ENCODE data around the gene RET. TPM values are rescaled to one million over a fixed set of nuclear protein-coding genes. Genes with fewer than 3 reads are reported as not detected.

The RET gene
- total RNA-seq, 3 donors from 2014 or later (not counting 1 experiment from before 2014, with no cell fraction given), result 0.16 TPM; not detected in 2

GRCh38 chr10:43038783-43039623 lies 37.9 kb upstream of the RET start:
- Histone ChIP-seq H3K9me3 (ENCODE audit: control insufficient read depth, insufficient read depth, low read length) (no peaks in the 10 kb centered on the region), H3K4me3 (ENCODE audit: low read length) (no peak overlapping the region), H3K36me3 (ENCODE audit: control insufficient read depth, insufficient read depth, low read length) (no peaks in the 10 kb centered on the region), H3K4me1 (ENCODE audit: control insufficient read depth, insufficient read depth, low read length) (no peaks in the 10 kb centered on the region), H3K27ac (ENCODE audit: low read length) (no peak overlapping the region), H3K27me3 (ENCODE audit: control insufficient read depth, insufficient read depth, low read length) (no peaks in the 10 kb centered on the region)
- Mint-ChIP-seq H3K9me3 (peaks cover 0 to 2% of the 10 kb centered on the region in 2 donors), H3K36me3 (no peaks in the 10 kb centered on the region), H3K4me3 (no peak overlapping the region), H3K27me3 (ENCODE audit: low read depth in 2 of 2) (peaks cover 8 to 10% of the 10 kb centered on the region in 2 donors), H3K27ac (no peak overlapping the region), H3K4me1 (no peaks in the 10 kb centered on the region)
- ATAC-seq (no peak), DNase-seq (no peak)
- 88% methylated on average over 13 of the region's 15 CpGs for WGBS (ENCODE audit: insufficient coverage)
- no peak for TF ChIP-seq CTCF (IDR thresholded peaks at IDR 0.05)
- intact Hi-C loops (cut with micrococcal nuclease), result no loop called here

GRCh38 chr10:43039624-43040481 lies 37.0 kb upstream of the RET start:
- Histone ChIP-seq H3K27ac (ENCODE audit: low read length) (no peak overlapping the region), H3K36me3 (ENCODE audit: control insufficient read depth, insufficient read depth, low read length) (no peaks in the 10 kb centered on the region), H3K27me3 (ENCODE audit: control insufficient read depth, insufficient read depth, low read length) (no peaks in the 10 kb centered on the region), H3K9me3 (ENCODE audit: control insufficient read depth, insufficient read depth, low read length) (no peaks in the 10 kb centered on the region), H3K4me3 (ENCODE audit: low read length) (no peak overlapping the region), H3K4me1 (ENCODE audit: control insufficient read depth, insufficient read depth, low read length) (no peaks in the 10 kb centered on the region)
- no peak for ATAC-seq
- intact Hi-C loops (cut with micrococcal nuclease), result no loop called here
- no peak overlapping the region for H3K4me3 Mint-ChIP-seq
- WGBS (ENCODE audit: insufficient coverage), result 89% methylated on average over 21 of the region's 21 CpGs
- no peaks in the 10 kb centered on the region for H3K9me3 Mint-ChIP-seq
- H3K36me3 Mint-ChIP-seq, result no peaks in the 10 kb centered on the region
- peaks cover 2 to 6% of the 10 kb centered on the region in 2 donors for H3K27me3 Mint-ChIP-seq (ENCODE audit: low read depth in 2 of 2)
- no peaks in the 10 kb centered on the region for H3K4me1 Mint-ChIP-seq
- H3K27ac Mint-ChIP-seq, result no peak overlapping the region
- no peak for DNase-seq
- no peak for TF ChIP-seq CTCF (IDR thresholded peaks at IDR 0.05)

GRCh38 chr10:43040482-43041256 lies 36.2 kb upstream of the RET start:
- DNase-seq (no peak), ATAC-seq (no peak)
- no peak for TF ChIP-seq CTCF (IDR thresholded peaks at IDR 0.05)
- no peaks in the 10 kb centered on the region for H3K4me1 Mint-ChIP-seq
- Histone ChIP-seq H3K9me3 (ENCODE audit: control insufficient read depth, insufficient read depth, low read length) (no peaks in the 10 kb centered on the region), H3K4me1 (ENCODE audit: control insufficient read depth, insufficient read depth, low read length) (no peaks in the 10 kb centered on the region), H3K27me3 (ENCODE audit: control insufficient read depth, insufficient read depth, low read length) (no peaks in the 10 kb centered on the region), H3K27ac (ENCODE audit: low read length) (no peak overlapping the region), H3K4me3 (ENCODE audit: low read length) (no peak overlapping the region), H3K36me3 (ENCODE audit: control insufficient read depth, insufficient read depth, low read length) (no peaks in the 10 kb centered on the region)
- no peaks in the 10 kb centered on the region for H3K9me3 Mint-ChIP-seq
- no peaks in the 10 kb centered on the region for H3K36me3 Mint-ChIP-seq
- no peak overlapping the region for H3K27ac Mint-ChIP-seq
- H3K27me3 Mint-ChIP-seq (ENCODE audit: low read depth in 2 of 2), result peaks cover 0 to 3% of the 10 kb centered on the region in 2 donors
- no peak overlapping the region for H3K4me3 Mint-ChIP-seq
- WGBS (ENCODE audit: insufficient coverage), result 97% methylated on average over 5 of the region's 6 CpGs
- intact Hi-C loops (cut with micrococcal nuclease), result no loop called here
